Measurements from ENCODE around the gene ZNF358.

- TF ChIP-seq, protein P1, sequence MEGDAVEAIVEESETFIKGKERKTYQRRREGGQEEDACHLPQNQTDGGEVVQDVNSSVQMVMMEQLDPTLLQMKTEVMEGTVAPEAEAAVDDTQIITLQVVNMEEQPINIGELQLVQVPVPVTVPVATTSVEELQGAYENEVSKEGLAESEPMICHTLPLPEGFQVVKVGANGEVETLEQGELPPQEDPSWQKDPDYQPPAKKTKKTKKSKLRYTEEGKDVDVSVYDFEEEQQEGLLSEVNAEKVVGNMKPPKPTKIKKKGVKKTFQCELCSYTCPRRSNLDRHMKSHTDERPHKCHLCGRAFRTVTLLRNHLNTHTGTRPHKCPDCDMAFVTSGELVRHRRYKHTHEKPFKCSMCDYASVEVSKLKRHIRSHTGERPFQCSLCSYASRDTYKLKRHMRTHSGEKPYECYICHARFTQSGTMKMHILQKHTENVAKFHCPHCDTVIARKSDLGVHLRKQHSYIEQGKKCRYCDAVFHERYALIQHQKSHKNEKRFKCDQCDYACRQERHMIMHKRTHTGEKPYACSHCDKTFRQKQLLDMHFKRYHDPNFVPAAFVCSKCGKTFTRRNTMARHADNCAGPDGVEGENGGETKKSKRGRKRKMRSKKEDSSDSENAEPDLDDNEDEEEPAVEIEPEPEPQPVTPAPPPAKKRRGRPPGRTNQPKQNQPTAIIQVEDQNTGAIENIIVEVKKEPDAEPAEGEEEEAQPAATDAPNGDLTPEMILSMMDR (IDR thresholded peaks at IDR 0.05; ENCODE audit: insufficient read depth, low read length, poor library complexity, severe bottlenecking): no peak
- TF ChIP-seq EZH2phosphoT487 (conservative IDR thresholded peaks at IDR 0.05; ENCODE audit: low read length): no peak
Measured at GRCh38 chr19:7554990-7555864, 39.3 kb downstream of the ZNF358 start.

Measured in SU-DHL-6 (cell line).